Measurements from ENCODE around the gene PTPRH.

- TF ChIP-seq CTCF (optimal IDR thresholded peaks at IDR 0.05 in 1 of 3, IDR thresholded peaks at IDR 0.05 in 1 of 3, conservative IDR thresholded peaks at IDR 0.05 in 1 of 3; ENCODE audit: extremely low read depth in 1 of 3, insufficient read depth in 2 of 3, low read length in 3 of 3) (no peak), EZH2 (IDR thresholded peaks at IDR 0.05; ENCODE audit: low read length) (no peak)
Measured at GRCh38 chr19:55209693-55210472, 582 bp upstream of the PTPRH start.
